GM21717 (cell line): ENCODE data around the gene MARK4.
"Not testable (repeated sequence)": the region's sequence is repeated elsewhere in the genome, so short reads cannot be mapped to it uniquely, and the experiment has no call there.

Source experiments
- ATAC-seq: cut with Tn5 transposase; IDR thresholded peaks from one replicate; pipeline ENCODE4 v1.9.1; 2021; ENCODE audit warnings: mild to moderate bottlenecking, moderate library complexity; ENCODE audit not compliant: unreplicated experiment

The MARK4 gene

GRCh38 chr19:45304141-45304926 is 53.3 kb downstream of the MARK4 start:
- ATAC-seq = no peak

DNA sequence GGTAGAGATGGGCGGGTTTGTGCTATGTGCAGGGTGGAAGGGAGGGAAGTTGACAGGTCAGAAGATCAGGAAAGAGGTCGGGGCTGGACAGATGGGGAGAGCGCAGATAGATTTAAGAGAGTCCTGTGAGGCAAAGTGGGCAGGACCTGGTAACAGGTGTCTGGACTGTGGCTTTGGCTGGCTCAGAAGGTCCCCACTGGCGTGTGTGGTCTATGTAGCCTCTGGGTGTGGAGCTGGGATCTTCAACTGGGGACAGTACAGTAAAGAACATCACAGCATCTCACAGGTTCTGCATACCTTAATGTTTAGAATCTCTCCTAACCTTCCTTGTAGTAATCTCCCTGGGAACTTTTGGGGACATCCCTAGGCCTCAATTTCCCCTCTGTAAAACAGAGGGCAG is 53.9 kb downstream of the MARK4 start:
- no peak for ATAC-seq

GRCh38 chr19:45305421-45305820 is 54.4 kb downstream of the MARK4 start:
- no peak for ATAC-seq

DNA sequence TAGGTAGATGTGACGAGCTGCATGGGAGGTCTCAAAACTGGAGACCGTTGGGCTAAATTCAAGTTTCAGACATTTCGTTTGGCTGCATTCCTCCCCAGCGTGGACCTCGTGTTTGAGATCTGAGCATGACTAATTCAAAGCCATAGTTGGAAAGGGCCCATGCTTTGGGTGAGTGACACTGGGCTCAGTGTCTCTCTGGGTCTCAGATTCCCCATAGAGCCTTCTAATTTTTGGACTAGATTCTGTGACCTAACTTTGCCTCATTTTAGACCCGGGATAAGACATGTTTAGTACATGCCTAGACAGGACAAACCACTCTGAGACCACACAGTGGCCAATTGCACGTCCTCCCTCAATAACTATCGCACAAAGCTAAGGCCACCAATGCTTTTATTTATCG is 55.0 kb downstream of the MARK4 start:
- ATAC-seq = no peak

GRCh38 chr19:45306518-45307027 is 55.5 kb downstream of the MARK4 start:
- ATAC-seq = no peak

GRCh38 chr19:45307361-45307760 is 56.3 kb downstream of the MARK4 start:
- ATAC-seq = no peak

- not testable (repeated sequence) for ATAC-seq
Observed at GRCh38 chr19:45309322-45309721, 58.3 kb downstream of the MARK4 start.

DNA sequence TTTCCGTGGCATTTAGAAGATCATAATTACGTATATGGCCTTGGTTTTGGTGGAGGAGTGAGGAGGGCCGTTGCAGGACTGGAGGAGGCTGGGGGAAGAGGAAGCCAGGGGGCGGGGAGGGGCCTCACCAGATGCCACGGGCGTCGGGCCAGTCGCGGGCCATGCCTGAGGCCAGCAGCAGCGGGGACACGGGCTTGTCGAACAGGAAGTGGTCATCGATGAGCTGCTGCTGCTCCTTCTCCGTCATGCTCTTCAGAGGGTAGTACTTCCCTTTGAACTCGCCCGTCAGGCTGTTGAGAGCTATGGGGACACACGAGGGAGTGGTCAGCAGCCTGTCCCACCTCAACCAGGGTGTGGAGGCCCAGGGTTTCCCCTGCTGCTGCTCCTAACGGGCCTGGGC is 60.5 kb downstream of the MARK4 start:
- no peak for ATAC-seq

GRCh38 chr19:45312285-45312684 is 61.2 kb downstream of the MARK4 start:
- not testable (repeated sequence) for ATAC-seq

DNA sequence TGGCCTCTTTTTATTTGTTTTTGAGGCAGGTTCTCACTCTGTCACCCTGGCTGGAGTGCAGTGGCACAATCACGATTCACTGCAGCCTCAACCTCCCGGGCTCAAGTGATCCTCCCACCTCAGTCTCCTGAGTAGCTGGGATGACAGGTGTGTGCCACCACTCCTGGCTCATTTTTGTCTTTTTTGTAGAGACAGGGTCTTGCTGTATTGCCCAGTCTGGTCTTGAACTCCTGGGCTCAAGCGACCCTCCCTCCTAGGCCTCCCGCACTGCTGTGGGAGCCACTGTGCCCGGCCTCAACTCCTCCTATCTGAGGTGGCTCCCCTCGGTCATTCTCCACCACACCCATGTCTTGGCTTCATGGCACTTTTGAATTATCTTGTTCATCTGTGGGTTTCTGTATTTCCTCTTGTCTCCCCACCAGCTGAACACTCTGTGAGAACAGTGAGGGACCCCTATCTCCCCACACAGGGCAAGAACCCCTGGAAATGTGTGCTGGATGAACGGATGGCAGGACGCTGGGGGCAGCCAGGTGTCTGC is 63.7 kb downstream of the MARK4 start:
- no peak for ATAC-seq

GRCh38 chr19:45315304-45315703 is 64.2 kb downstream of the MARK4 start:
- ATAC-seq = no peak

DNA sequence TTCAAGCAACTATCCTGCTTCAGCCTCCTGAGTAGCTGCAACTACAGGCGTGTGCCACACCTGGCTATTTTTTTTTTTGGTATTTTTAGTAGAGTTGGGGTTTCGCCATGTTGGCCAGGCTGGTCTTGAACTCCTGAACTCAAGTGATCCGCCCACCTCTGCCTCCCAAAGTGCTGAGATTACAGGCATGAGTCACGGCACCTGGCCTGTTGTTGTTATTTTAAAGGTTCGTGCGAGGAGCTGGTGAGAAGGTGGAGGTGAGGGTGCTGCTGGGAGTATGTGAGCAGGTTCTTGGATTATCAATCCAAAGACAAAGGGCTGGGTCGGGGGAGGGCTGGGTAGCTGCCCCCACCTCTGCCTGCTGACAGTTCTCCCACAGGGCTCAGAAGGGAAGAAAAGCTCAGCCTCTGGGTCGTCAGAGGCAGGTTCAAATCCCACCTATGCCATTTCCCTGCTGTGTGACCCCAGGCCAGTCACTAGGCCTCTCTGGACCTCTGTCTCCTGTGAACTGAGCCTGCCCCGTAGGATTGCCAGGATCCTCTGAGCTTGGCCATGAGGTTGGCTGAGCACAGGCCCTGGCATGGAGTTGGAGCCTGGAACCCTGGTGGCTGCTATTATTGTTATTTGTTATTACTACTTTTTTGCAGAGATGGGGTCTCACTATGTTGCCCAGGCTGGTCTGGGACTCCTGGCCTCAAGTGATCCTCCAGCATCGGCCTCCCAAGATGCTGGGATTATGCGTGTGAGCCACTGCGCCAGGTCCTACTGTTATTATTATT is 70.1 kb downstream of the MARK4 start:
- ATAC-seq = no peak

- no peak for ATAC-seq
Observed at GRCh38 chr19:45321848-45322247, 70.8 kb downstream of the MARK4 start.

DNA sequence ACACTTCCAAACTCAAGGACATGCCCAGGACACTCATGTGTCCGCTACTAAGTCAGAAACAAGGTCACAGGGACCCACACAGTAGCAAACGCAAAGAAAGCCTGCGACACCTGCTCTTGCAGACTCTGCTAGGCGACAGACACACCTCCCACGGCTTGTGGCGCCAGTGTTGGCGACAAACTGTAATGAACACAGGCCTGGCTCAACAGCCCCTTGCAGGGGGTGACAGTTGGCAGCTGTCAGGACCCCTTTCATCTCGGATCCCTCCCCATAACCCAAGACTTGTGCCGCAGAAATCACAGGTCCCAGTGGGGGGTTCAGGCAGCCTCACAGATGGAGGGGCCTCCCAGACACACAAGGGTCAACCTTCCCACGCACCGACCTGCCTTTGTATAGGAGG is 71.2 kb downstream of the MARK4 start:
- no peak for ATAC-seq

- ATAC-seq = no peak
Observed at GRCh38 chr19:45322744-45323281, 71.7 kb downstream of the MARK4 start, which contains the start of gene CKM. TSS of gene CKM (minus strand) at chr19:45322875. CDS start at chr19:45319713, 3,162 bp downstream.

DNA sequence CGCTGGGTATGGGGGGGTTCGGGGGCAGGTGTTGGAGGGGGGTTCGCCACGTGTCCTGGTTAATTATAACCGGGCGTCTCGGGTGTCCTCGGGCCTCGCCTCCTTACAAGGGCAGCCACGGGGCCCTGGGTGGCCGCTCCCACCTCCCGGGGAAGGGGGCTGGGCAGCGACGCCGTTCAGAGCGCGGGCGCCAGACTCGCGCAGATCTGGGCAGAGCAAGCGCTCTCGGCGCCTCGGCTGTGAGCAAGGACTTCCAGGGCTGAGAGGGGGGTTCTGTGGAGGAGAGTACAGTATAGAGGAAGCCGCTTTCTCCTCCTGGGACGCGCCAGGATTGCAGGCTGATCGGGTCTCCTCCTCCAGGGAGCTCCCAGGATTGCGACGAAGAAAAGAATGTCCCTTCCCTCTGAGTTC is 72.6 kb downstream of the MARK4 start:
- no peak for ATAC-seq

GRCh38 chr19:45324349-45324907 is 73.4 kb downstream of the MARK4 start:
- ATAC-seq = no peak

- no peak for ATAC-seq
Observed at GRCh38 chr19:45327404-45328143, 76.5 kb downstream of the MARK4 start.

- no peak for ATAC-seq
Observed at GRCh38 chr19:45331411-45331810, 80.3 kb downstream of the MARK4 start.

DNA sequence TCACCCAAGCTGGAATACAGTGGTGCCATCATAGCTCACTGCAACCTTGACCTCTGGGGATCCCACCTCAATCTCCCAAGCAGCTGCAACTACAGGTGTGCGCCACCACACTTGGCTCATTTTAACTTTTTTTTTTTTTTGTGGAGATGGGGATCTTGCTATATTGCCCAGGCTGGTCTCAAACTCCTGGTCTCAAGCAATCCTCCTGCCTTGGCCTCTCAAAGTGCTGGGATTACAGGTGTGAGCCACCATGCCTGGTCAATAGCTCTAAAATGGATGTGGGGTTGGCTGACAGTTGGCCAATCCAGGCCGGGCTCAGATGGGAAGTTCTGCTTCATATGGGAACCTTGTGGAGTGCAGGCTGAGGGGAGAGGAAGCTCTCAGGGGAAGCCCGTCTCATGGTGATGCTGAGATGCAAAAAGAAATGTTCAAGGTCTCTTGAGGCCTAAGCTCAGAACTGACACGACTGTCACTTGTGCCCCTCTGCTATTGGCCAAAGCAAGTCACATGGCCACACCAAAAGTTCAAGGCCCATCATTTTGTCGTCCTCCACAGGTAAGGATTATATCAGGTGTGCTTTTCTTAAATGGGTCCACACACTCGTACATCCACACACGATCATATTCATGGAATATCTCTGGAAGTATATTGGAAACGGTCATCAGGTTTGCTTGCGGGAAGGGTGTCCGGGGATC is 82.7 kb downstream of the MARK4 start:
- no peak for ATAC-seq
